Adrenal gland (tissue), 5 donors: Measurements from ENCODE around the gene OR51B5.

Experiments used
- CTCF ChIP-seq, 6 experiments: fragments of 450-650 bp in 4 of 6; fragments of 200-600 bp in 2 of 6; sonication (generic) in 1 of 6; IDR thresholded peaks; 1 replicate in 5 of 6; 2 replicates in 1 of 6; pipeline versions ENCODE4 v1.5.1 to v1.8.0; 2016 to 2021; ENCODE audit warnings: antibody characterized with exemption in 6 of 6, mild to moderate bottlenecking in 2 of 6, moderate library complexity in 1 of 6
- POLR2A ChIP-seq, 2 donors: fragments of 450-650 bp; IDR thresholded peaks; one replicate each; pipeline ENCODE4 v1.6.1; 2017; ENCODE audit warnings: antibody characterized with exemption in 2 of 2, mild to moderate bottlenecking in 2 of 2, moderate library complexity in 1 of 2
- donor health status: DM: no; HTN: no; CAD: no.

DNA sequence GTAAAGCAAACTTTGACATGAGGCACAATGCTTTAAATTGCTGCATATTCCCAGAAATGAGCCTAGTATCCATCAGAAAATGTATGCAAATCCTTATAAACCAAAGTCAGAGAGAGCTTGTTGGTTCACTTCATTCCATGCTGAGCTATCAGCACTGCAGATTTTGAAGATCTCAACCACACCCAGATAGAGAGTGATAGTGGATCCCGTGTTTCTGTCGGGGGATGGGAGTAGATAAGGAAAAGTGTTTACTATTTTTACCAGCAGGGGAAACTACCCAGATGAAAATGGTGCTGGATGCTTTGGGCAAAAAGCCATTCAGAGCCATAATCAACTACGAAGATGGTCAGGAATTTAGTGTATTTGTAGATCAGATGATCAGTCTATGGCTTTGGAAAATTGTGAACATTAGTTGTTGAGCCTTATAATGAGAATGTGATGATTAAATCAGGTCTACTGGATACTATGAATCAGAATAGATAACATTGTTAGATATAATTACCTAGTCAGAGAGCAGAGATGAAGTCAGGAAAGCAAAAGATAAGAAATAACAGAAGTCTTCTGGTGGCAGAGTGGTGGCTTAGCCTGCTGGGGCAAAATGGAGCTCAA, 18.8 kb upstream of the OR51B5 start:
- TF ChIP-seq CTCF (IDR thresholded peaks at IDR 0.05) (no peak), POLR2A (IDR thresholded peaks at IDR 0.05) (no peak)
